Measurements from ENCODE around the gene MXI1. TPM values are rescaled to one million over a fixed set of nuclear protein-coding genes. Genes with fewer than 3 reads are reported as not detected.

Gene MXI1
- total and polyA plus RNA-seq, 2 of the 4 experiments (the other 2 are of a cell fraction) = 7.2 to 11.8 TPM

DNA sequence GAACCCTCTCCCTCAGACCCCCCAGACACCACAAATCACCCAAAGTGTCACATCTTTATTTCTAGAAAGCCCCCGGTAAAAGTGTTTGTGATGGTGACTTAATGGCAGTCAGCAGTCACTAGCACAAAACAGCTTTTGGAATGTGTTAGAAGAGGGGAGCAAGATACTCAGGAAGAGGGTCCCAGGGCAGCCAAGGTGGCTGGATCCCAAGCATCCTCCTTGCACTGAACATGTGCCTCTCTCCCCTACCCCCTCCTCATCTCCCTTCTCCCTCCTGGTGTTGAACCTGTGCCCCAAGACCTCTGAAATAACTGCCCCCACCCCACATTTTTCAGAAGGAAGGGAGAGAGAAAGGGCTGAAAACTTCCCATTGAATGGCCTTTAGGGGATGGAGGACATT is 37.8 kb upstream of the MXI1 start:
- dilution Hi-C loops (cut with HindIII; ENCODE audit: low sequenced_read_pairs, unreplicated experiment) = no loop called here
- CTCF ChIA-PET = no interaction called here

More for the DNA sequence above, 37.8 kb upstream of the MXI1 start:
- no peaks in the 10 kb centered on the region for H3K36me3 ChIP-seq (ENCODE audit: control insufficient read depth, insufficient read depth, low read length)
- H3K56ac ChIP-seq (ENCODE audit: extremely low read depth, insufficient read depth, low read length) = no peak overlapping the region
- no peak overlapping the region for H2AFZ ChIP-seq (replicated peaks; ENCODE audit: low read length, poor library complexity)
- H4K5ac ChIP-seq (ENCODE audit: low read depth, low read length) = no peak overlapping the region
- H3K14ac ChIP-seq (replicated peaks; ENCODE audit: low read depth, low read length) = no peak overlapping the region
- no peaks in the 10 kb centered on the region for H3K4me1 ChIP-seq (ENCODE audit: control insufficient read depth, insufficient read depth, low read length)
- H3K9ac ChIP-seq (ENCODE audit: low read depth, low read length) = no peak overlapping the region
- H2BK20ac ChIP-seq (ENCODE audit: low read depth, low read length) = no peak overlapping the region
- no peak overlapping the region for H2AK9ac ChIP-seq (replicated peaks; ENCODE audit: low read depth, low read length, poor library complexity)
- no peaks in the 10 kb centered on the region for H3K79me1 ChIP-seq (ENCODE audit: low read depth in 1 of 2, low read length in 2 of 2)
- H3K9me1 ChIP-seq (ENCODE audit: insufficient read depth, low read length) = no peaks in the 10 kb centered on the region
- TF ChIP-seq MAFK (IDR thresholded peaks at IDR 0.05; ENCODE audit: low read depth, low read length) = no peak
- no peak for TF ChIP-seq FOS (IDR thresholded peaks at IDR 0.05; ENCODE audit: low read depth, low read length)
- TF ChIP-seq, protein P1, sequence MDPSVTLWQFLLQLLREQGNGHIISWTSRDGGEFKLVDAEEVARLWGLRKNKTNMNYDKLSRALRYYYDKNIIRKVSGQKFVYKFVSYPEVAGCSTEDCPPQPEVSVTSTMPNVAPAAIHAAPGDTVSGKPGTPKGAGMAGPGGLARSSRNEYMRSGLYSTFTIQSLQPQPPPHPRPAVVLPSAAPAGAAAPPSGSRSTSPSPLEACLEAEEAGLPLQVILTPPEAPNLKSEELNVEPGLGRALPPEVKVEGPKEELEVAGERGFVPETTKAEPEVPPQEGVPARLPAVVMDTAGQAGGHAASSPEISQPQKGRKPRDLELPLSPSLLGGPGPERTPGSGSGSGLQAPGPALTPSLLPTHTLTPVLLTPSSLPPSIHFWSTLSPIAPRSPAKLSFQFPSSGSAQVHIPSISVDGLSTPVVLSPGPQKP (IDR thresholded peaks at IDR 0.05; ENCODE audit: borderline replicate concordance, low read depth, low read length) = no peak
- no peak for TF ChIP-seq MAZ (IDR thresholded peaks at IDR 0.05; ENCODE audit: borderline replicate concordance, low read depth, low read length)
- TF ChIP-seq CHD1 (IDR thresholded peaks at IDR 0.05; ENCODE audit: low read depth, low read length) = no peak
- POLR2A ChIA-PET (ENCODE audit: unreplicated experiment) = no interaction called here
- no peak overlapping the region for H2BK120ac ChIP-seq (ENCODE audit: low read depth, low read length)
- in situ Hi-C loops (cut with MboI; ENCODE audit: low sequenced_read_pairs) (no loop called here), intact Hi-C loops (cut with micrococcal nuclease) (no loop called here)
- no peak overlapping the region for H3K4me3 ChIP-seq (ENCODE audit: insufficient read depth, low read depth, low read length)
- no peak overlapping the region for H3K23ac ChIP-seq (ENCODE audit: low read depth, low read length)
- H3K9me3 ChIP-seq (ENCODE audit: control insufficient read depth, insufficient read depth, low read length) = no peaks in the 10 kb centered on the region
- no peak overlapping the region for H3K27ac ChIP-seq (ENCODE audit: insufficient read depth, low read length)
- no peaks in the 10 kb centered on the region for H4K20me1 ChIP-seq (ENCODE audit: insufficient read depth, low read length)
- no CpG with 5 or more reads among the region's 1 CpG for WGBS, 2 experiments (ENCODE audit: extremely low coverage in 2 of 2, insufficient read length in 1 of 2)
- no peak for DNase-seq
- peaks cover 60% of the 10 kb centered on the region for H3K27me3 ChIP-seq (ENCODE audit: control insufficient read depth, insufficient read depth, low read length)
- H4K8ac ChIP-seq (ENCODE audit: low read depth in 2 of 2, low read length in 2 of 2) = no peak overlapping the region
- no peak overlapping the region for H2AK5ac ChIP-seq (ENCODE audit: low read depth, low read length)
- H4K91ac ChIP-seq (ENCODE audit: insufficient read depth, low read depth, low read length) = no peak overlapping the region
- no peak overlapping the region for H3K4me2 ChIP-seq (ENCODE audit: low read depth, low read length)
- H2BK5ac ChIP-seq (ENCODE audit: low read depth, low read length, poor library complexity, severe bottlenecking) = no peak overlapping the region
- ATAC-seq (ENCODE audit: low read depth) = no peak
- no TSS peak for BruUV-seq (replicated peaks)
- no peak overlapping the region for H3K18ac ChIP-seq (ENCODE audit: low read depth, low read length)
- H3K4ac ChIP-seq (ENCODE audit: low read depth, low read length) = no peak overlapping the region
- no peak overlapping the region for H2BK15ac ChIP-seq (ENCODE audit: low read depth, low read length)
